CD4-positive, alpha-beta T cell treated with Interleukin-12 subunit alpha and Interleukin-12 subunit beta, for 1 hour (primary cell): Measurements from ENCODE around the gene MYO5B.
A peak's percentile ranks its signal among the peaks of the same experiment; 100 is the strongest.
"Not testable (repeated sequence)": the region's sequence is repeated elsewhere in the genome, so short reads cannot be mapped to it uniquely, and the experiment has no call there.

ENCODE experiments used
- DNase-seq: peaks from one replicate; pipeline ENCODE4 v3.0.0-alpha.2; 2020

MYO5B gene

DNA sequence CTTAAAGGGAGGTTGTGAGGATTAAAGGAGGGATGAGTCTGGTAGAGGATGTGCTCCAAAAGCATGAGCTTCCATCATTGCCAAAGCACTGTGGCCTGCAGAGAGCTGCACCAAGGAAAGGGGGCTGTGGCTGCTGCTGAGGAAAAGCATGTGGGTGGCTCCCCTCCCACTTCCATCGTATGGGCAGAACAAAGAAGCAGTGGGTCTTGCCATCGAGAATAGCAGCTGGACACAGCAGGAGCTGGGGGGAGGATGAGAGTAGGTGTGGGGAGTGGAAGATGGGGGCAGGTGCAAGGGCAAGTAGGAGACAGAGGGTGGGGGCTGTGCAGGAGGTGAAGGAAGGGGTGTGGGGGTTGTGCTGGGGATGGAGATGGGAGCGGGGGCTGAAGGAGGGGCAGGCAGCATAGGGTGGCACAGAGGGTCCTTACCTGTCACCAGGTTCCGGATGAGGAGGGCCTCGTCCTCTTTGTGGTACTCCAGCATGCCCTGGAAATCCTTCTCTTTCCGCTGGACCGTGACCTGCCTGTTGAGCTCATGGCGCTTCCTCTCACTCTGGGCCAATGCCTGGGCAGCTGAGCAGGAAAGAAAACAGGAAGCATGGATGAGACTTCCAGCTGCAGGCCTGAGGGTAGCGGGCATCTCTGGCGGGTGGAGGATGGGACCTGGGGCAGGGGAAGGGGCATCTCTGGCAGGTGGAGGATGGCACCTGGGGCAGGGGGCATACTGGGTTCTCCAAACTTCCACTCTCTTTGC, 348.1 kb downstream of the MYO5B start:
- no peak for DNase-seq

DNA sequence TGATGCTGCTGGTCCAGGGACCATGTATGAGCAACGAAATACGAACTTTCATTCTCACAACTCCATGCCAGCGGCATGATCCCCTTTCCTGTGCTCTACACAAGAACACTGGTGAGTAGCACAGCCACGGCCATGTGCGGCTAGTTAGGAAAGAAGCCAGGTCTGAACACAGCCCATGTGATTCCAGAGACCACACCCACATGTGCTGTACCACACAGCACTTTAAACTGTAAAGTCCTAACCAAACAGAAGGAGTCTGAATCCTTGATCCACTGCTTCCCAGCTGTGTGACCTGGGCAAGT, 348.6 kb downstream of the MYO5B start:
- DNase-seq = no peak

DNA sequence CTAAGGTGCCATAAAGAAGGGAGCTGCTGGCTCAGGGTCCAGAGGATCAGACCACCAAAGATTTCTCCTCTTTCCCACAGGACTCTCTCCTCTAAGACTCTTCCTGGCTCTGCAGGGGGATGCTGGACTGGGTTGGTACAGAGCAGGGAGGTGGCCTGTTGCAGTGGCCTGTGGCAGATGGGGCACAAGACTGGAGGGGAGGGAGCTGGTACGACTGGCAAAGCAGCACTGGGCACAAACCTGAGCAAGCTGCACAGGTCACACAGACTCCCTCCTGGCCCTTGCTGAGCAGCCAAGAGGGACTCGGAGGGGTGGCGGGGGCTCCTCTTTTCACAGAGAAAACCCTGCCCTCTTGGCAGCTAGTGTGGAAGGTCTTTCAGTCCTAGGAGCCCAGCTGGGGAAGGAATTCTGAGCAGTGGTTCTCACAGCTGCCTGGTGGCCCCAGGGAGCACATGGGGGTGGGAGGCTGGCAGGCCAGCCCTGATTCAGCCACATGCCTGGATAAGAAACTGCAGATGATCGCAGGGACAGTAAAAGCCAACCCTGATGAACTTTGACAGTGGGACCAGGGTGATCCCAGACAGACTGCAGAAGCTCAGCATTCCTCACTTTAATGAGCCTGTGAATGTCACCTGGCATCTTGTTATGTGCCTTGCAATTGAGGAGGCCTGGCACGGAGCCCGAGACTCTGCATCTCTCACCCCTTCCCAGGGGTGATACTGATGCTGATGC, 349.2 kb downstream of the MYO5B start:
- DNase-seq = no peak

DNA sequence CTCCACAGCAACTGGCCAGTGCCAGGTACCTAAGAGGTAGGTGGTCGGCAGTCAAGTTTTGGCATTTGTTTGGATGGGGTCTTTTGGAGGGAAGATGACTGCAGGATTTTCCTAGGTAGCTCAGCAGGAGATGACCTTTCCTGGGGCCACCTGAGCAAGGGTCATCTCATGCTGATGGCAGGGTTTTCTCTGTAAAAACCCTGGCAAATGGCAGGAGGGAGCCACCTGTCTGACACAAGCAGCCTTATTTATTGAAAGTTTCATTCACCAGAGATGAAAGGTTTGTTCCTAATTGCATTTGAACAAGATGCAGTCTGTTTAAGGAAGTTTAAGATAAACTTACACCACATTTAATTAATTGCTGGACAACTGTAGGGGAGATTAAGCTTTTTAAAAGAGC, 350.0 kb downstream of the MYO5B start:
- no peak for DNase-seq

DNA sequence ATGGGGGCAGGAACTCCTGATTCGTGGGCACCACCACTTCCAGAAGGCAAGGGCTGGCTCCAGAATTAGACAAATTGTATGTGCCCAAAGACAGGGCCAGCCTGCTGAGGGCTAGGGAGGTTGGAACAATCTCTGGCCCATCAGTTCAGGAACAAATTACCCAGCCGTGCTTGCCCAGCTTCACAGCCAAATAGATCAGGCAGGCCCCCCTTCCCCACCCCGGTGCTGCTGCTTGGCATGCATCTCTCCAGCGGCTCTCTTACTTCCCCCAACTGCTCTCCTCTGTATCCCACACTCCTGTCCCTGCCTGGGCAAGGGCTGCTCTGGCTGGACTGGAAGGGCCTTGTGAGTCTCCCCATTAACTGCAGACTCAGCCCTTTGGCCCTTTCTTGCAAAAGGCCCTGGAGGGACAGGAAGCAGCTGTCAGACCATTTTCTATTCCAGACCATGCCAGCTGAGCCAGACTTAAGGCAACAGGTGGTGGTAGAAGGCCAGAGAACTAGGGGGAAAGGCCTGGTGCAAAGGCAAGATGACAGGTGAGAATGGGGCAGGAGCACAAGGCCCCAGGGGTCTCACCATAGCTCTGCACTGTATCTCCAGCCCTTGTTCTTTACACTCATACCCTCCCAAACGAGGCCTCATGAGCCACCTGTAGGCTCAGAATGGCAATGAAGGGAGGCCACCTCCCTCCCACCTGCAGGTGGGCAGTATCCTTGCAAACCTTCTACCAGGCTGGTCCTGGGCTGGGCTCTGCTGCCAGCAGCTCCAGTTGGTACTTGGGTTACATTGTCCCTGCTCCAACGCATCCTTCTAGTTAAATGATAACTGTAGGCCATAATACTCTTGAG, 350.9 kb downstream of the MYO5B start:
- no peak for DNase-seq

DNA sequence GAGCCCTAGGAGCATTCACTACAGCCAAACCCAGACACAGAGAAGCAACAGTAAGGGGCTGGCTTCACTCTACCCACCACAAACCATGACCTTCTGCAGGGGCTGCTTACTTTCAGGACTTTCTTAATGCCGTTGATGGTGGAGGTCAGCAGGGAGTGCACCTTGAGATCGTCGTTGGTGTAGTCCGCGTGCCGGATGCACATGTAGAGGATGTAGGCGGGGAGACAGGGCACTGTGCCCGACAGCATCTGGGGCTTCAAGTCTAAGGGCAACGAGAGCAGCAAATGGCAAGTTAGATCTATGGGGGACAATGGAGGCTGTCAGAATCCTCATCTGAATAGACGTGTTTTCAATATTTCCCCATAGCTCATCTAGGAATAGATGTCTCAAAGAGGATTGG, 351.8 kb downstream of the MYO5B start:
- no peak for DNase-seq

DNA sequence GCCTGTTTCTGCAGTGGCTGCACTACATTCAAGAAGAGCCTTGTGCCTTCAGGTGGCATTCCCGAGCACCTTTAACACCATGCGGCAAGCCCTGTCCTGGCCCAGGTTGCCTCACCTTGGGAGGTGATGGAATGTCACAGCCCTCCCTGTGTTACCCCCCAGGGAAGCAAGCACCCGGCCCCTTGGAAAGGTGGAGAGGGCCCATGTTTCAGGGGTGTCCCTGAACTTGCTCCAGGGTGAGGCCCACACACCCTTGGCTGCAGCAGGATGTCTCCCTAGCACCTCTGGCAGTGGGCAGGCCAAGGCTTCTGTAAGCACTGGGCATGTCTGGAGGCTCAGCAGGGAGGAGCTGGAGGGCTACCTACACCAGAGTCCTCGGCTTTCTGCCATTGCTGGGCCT, 352.3 kb downstream of the MYO5B start:
- no peak for DNase-seq

DNA sequence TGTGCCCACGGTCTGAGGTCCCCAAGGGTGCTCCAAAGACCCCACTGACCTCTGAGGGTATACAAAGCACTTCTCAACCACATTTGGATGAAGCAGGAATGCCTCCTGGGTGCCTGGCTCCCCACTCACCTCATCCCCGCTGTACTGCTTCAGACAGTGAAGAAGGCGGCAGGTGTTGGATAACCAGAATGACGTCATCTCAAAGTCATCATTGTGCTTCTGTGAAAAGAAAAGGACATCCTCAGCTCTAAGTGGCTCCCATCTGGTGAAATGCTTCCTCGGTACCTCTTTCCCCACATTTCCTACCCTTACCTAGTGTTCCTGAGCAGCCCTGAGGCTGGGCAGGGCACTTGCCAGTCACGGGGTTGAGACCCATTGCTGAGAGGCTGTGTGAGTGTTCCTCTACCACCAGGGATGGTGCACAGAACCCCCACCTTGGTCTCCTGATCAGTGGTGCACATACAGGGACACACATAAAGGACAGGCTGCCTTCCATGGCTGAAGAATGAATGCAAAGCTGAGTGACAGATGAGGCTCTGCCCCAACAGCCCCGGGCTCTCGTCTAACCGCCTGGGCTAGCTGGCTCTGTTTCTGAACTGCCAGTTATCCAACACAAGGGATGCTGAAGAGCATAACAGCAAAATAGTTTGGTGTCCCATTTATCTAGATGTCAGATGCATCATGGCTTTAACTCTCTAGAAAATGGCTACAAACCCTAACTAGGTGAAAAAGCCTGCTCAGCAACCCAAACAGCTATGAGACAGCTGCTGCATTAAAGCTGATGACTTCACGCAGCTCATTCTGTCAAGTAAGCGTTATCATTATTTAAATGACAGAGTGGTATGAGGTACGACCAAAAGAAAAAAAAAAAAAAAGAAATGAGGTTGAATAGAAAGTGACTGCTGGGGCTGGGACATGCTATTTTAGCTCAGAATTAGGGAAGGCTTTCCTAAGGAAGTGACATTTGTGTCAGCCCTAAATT, 353.4 kb downstream of the MYO5B start:
- no peak for DNase-seq

DNA sequence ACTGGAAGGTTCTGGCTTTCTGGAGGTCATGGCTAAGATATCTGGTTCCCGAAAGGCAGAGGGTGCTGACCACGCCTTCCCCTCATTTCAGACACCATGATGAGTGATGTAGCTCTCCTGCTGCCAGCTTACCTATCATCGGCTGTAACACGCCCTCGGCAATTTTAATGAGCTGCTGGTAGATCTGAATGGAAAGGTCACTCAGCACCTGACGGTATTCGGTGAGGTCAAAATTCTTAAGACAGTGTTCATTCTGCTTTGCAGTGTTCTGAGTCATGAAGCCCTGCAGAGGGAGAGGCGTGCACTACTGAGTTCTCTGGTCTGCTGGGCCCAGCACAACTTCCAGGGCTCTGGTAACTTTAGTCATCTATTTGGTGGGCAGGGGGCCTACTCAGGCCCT, 355.9 kb downstream of the MYO5B start:
- DNase-seq = no peak

DNA sequence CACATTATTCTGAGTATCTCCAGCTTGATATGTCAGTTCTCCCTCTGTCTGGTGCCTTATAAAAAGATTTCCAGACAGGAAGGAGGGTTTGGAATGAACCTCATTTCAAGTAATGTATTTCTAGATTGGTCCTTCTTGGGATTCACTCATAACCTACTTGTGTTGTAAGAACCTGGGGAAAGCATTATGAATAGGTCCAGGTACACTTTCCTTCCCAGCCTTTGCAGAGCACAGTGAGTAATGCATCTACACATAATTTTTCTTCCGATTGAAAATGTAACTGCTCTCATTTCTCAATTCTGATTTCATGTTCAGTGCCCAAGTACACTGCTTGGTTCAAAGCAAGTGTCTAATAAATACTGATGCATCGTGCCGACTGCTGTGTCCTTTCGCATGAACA, 356.6 kb downstream of the MYO5B start:
- DNase-seq = no peak

DNA sequence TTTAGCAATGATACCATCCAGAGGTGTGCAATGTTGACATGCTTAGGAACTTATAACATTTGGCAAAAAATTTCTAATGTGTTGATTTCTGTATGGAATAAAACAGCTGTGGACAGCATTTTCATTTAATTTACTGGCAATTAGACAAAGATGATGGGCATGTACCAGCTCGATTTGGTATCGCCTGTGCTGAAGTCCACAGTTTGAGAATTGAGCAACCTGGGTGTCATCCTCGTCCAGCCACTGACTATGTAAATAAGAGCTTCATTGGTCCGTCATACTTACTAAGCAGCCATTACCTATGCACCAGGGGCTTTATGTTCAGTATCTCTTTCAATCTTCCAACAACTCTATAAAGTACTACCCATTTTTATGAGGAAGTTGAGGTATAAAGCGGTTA, 357.1 kb downstream of the MYO5B start:
- DNase-seq = no peak

DNA sequence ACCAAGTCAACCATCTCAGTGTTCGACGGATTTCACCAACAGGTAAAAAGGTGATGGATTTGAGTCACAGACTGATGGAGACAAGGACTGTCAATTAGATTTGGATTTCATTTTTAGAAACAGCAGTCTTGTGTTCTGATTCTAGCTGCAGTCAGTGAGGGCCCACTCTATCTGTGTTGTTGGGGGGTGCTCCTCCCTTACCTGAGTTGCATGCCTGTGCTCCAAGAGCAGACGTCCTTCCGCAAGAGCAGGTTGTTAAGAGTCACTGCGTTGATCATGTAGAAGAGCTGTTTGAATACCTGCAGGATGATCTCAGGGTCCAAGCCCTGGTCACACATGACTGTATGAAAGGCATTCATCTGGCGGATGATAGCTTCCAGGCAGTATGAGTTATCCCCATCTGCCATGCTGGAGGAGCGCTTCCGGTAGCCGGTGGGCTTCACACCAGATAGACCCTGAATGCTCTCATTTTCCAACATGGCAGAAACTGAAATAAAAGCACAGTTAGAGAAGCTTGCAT, 357.6 kb downstream of the MYO5B start:
- not testable (repeated sequence) for DNase-seq

DNA sequence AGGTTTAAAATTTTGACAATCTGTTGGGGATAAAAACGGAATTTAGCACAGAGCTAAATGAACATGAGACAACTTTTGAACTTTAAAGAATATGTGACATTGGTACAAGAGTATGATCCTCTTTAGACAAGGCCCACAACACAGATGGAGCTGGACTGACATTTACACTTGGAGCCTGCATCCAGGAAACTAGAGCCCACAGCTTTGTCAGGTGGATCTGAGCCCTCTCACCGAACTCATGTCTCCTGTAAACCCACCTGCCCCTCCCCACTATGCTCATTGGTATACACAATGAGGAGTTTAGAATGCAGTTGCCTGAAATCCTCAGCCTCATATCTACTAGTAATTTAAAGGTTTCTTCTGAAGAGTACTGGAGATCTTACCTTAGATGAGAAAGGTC, 359.5 kb downstream of the MYO5B start:
- no peak for DNase-seq

DNA sequence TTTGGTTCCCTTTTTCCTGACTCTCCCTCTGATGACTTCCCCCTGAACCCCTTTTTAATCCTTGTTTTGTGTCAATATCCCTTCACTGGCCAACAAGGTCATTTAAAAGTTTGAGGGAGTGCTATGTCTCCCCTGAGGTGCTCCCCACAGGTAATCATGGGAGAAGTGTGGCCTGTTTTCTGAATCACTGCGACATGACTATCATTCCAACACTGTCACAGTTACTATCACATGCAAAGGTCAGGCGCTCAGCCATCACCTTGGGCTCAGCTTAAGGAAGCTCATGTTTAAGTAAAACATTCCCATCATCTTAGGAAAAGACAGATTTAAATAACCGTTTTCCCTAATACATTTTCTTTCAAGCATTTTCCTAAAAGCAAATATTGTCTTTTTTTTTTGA, 360.7 kb downstream of the MYO5B start:
- no peak for DNase-seq

DNA sequence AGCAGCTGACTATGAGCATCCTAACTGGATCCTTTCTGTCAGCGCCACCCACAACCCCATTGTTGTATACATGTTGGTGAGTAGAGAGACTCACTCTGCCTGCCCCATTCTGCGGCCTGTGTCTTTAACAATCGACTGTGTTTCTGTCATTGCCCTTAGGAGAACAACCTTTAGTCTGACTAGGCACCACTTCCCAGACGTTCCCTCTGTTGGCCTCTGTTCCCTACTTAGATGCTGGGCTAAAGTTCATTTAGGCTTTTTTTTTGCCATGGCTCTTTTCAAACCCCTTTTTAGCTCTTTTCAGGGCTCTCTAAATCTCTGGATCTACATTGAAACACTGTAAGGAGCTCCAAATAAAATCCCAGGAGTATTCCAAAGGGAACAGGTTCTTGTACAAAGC, 361.1 kb downstream of the MYO5B start:
- DNase-seq = no peak

DNA sequence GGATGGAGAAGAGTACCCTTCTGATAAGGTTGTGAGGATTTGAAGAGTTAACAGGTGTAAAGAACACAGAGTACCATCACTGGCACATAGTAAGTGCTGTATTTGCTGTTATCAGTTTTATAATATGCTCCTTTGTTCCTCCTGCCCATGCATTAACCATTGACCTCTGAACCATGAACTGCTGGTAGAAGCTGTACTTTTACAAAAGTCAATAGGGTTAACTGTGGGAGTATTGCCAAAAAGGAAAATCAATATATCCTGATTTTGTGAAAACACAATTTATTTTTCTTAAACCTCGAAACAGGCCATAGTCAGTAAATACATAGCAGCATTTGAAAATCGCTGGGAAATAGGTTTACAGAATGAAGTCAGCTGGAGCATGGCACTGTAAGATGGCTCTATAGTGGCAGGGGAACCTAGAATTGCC, 362.7 kb downstream of the MYO5B start:
- DNase-seq = no peak

DNA sequence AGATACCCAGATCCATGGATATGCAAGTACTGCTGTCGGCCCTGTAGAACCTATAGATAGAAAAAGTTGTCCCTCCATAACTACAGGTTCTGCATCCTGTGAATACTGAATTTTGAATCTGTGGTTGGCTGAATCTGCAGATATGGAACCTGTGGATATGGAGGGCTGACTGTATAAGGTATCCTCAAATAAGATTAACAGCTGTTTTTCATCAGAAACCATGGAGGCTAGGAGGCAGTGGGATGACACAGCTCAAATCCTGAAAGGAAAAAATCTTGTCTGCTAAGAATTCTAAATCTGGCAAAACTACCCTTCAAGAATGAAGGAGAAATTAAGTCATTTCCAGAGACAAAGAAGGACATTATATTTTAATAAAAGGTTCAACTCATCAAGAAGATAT, 367.0 kb downstream of the MYO5B start:
- DNase-seq = no peak

DNA sequence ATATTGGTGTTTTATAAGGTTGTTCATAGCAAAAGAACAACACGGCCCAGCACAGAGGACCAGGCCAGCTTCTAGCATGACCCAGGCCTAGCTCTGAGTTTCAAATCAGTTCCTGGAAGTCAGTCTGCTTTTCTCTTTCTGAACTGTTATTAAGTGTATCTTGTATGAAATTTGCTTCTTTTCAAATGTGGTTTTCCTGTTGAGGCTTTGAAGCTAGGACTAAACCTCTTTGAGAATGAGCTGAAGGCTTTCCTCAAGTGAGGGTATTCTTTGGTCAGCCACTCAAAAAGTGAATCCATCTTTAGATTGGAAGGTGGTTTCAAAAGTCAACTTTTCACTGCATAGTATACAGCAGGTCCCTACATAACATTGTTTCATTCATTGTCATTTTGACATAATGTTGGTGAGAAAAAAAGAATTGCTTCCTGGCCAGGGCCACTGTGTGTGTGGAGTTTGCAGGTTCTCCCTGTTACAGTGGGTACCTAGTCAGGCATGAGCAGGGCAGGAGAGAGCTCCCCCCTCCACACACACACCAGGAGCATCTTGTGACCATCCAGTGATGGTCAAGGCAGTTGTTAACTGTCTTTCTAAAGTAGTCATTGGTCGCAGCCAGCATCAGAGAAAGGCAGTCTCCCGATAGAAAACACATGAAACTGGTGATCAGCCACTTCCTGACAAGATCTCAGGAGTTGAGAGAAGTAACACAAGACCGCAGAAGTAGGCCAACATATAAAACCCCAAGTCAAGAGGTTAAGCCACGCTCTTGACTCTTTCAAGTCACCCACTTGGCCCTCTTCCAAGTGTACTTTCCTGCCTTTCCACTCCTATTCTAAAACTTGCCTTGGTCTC, 374.9 kb downstream of the MYO5B start:
- DNase-seq = peak; percentile 72

DNA sequence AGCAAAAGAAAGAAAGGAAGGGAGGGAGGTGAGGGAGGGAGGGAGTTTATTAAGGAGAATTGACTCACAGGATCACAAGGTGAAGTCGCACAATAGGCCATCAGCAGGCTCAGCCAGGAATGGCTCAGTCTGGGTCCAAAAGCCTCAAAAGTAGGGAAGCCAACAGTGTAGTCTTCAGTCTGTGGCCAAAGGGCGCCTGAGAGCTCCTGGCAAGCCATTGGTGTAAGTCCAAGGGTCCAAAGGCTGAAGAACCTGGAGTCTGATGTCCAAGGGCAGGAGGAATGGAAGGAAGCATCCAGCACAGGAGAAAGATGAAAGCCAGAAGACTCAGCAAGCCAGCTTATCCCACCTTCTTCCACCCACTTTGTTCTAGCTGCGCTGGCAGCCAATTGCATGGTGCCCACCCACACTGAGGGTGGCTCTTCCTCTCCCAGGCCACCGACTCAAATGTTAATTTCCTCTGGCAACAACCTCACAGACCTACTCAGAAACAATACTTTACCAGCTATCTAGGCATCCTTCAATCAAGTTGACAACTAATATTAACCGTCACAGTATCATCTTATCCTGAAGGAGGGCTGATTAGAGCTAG, 375.8 kb downstream of the MYO5B start:
- DNase-seq = no peak

DNA sequence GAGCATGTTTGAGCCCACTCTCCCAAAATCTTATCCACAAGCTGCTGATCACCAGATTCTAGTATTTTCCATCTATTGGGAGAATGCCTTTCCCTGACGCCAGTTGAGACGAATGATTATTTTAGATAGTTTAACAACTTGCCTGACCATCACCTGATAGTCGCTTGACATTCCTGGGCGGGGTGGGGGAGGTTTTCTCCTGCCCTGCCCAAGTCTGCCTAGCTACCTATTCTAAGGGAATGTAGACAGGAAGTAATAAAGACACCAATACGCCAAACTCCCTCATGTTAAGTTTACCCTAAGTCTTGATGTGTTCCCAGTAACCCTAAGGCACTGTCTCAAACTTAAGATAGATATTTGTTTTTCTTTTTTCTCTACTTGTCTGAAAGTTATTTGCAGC, 377.0 kb downstream of the MYO5B start:
- DNase-seq = no peak

DNA sequence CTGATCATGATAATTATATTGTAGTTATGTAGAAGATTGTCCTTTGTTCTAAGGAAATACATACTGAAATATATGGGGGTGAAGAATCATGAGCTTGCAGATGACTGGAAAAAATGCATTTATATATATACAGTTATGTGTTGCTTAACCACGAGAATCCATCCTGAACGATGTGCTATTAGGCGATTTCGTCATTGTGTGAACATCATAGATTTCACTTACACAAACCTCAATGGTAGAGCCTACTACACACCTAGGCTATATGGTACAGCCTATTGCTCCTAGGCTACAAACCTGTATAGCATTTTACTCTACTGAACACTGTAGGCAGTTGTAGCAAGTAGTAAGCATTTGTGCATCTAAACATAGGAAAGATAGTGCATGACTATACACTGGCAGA, 379.0 kb downstream of the MYO5B start:
- DNase-seq = no peak
